GM18505 (cell line): ENCODE data around the gene SEMA3A.

ENCODE experiments used
- ATAC-seq: cut with Tn5 transposase; IDR thresholded peaks from one replicate; pipeline ENCODE4 v1.9.1; 2021; ENCODE audit not compliant: unreplicated experiment
- POLR2A ChIP-seq: IDR thresholded peaks from 4 replicates; pipeline ENCODE4 v1.6.1; 2011; ENCODE audit warnings: borderline replicate concordance; ENCODE audit not compliant: insufficient read depth, insufficient read length; ENCODE audit errors: extremely low read depth

Gene SEMA3A

DNA sequence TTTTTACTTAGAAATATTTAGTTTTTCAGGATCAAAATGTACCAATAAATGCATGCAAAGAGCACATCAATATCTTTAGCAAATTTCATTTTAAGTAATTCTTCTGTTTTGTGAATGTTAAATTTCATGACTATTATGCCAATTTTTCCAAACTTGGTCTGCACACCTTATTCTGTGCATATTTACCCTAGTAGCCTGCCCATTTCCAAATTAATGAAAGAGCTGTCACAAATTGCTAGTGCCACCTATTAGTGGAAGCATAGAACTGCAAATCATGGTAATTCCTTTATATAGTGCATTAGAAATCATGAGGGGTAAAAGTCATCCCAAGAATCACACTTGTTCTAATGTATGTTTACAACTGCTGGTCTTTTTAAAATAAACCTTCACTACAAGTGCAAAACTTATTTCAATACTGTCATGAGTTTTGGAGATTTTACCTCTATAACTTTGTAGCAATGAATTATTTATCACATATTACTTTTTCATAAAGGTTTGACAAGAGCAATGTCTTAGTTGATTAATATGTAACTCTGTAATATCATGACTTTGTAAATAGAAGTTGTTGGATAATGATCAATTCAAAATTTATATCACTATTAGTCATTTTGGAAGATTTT, 5.7 kb downstream of the SEMA3A start:
- ATAC-seq = no peak
- TF ChIP-seq POLR2A = no peak

DNA sequence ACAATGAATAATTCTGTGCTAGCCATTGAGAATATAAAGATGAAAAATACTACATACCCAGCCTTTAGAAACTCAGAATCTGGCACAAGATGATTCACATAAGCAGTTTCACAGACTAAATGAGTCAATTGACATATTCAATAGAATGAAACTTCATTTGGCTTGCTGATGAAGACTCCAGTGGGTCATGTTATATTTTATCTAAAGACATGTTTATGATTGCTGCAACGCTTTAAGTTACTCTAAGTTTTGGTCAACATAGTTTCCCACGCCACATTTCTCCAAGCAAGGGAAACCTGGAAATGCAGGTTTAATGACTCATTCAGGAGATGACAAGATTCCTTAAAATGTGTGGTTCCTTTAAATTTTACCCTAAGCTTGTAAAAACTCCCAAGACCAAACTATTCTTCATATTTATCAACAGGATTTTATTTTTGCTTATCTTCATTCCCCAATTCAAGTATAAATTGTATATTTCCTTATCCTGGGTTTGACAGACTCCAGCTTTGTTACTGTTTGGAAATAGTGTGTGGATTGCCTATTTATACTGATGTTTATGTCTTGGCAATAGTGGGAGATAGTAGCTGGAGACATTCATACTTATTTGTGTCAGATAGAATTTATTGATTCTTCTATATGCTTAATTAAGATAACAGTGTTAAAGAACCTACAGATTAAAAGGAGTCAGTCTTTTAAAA, 6.6 kb downstream of the SEMA3A start:
- no peak for ATAC-seq
- TF ChIP-seq POLR2A = no peak

DNA sequence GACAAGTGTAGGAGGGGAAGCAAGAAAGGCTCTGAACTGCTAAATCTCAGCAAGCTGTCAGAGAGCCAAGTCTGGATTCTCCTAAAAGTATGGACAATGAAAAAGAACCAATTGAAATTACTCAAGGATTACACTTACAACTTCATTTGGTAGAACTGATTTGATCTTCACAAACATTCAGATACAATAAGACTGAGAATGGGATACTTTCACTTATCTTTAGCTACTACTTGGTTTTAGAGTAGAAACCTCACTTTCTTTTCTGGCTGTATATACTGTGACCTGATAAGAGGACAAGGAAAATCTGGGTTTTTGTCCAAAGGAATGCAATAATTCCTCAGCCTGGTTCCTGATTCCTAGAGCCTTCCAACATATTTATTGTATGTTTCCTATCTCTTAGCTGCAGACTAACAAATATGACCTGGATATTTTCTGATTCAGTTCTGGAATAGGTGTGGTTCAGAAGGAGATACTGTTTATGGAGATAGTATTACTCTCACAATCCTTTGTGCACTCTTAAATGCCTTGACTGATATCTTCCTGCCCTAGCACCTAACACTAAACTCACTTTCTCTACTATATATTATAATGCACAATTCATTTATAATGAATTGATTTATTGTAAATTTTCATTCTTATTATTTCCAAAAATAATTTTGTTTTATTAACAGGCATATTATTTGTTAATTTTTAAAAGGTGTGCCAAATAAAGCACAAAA, 7.3 kb downstream of the SEMA3A start:
- no peak for TF ChIP-seq POLR2A
- no peak for ATAC-seq

DNA sequence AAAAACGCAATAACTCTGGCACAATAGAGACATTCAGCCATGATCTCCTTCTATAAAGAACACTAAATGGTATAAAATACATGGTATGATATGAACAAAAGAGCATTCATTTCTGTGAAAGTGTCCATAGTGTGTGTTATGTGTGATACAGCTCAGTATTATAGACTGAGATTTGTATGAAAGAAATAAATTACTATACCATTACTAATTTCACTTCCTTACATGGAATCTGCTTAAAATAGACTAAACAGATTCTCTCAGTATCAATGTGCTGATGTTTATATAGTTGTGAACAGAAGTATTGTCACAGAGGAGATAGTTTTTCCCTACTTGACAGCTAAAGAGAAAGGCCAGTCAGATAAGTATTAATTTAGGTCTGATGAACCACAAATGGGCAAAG, 10.8 kb downstream of the SEMA3A start:
- no peak for TF ChIP-seq POLR2A

DNA sequence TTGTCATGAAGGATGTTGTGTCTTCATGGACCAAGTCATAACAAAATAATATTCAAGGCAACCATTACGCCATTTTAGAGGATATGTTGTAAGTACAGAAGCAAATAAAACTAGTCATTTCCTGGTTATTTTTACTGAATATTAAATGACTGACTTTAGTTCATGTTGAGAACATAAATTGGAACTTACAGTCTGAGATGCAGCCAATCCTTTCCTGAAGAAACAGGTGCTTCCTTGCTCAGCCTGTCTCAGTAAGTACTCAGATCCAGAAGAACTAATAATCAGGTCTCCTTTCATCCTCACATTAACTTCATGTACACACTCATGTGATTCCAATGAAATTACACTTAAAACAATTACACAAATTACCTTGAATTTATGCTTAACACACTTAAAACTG, 12.3 kb downstream of the SEMA3A start:
- TF ChIP-seq POLR2A = no peak
- ATAC-seq = no peak

More for the DNA sequence above, 10.8 kb downstream of the SEMA3A start:
- ATAC-seq = no peak

DNA sequence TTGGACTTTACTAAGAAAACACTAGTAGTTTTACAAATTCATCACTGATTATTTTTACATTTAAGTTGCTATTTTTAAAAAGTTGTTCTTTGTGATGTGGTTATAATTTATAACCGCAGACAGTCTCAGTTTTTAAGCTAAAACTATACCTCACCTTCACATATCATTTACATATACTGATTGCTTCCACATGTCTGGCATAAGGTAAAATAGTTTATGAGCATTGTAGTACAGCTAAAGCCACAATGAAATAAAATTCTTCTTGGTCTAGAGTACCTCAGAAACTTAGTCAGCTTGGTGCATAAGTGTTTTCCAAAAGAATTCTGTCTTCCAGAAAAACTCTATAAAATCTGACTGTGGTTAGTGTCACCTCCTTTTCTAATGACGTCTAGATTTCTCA, 13.0 kb downstream of the SEMA3A start:
- TF ChIP-seq POLR2A = no peak
- no peak for ATAC-seq

DNA sequence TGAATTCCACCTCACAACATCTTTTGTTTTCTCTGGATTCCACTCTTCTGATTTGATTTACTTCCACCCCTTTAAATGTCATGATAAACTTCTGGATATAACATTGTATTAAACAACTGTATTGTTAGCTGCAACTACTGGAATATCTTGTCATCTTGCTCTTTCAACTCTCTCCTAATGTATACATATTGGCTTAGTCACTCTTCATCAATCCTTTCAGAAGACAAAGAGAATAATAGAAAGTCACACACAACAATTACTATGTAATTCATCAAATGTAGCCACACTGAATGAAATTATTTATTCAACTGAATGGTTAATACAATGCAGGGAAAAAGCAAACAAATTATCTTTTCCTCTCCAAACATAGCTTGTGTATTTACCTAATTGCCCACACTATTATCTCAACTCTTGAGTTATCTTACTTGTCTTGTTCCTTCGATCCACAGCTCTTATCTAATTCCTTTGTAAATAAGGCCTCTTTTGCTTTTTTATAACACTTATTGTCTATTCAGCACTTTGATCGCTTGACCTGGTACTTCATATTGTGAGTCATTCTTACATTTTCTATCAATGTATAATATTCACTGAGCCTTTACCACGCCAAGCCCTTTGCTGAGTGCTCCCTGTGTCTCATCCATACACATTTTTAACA, 16.7 kb downstream of the SEMA3A start:
- no peak for ATAC-seq
- TF ChIP-seq POLR2A = no peak

DNA sequence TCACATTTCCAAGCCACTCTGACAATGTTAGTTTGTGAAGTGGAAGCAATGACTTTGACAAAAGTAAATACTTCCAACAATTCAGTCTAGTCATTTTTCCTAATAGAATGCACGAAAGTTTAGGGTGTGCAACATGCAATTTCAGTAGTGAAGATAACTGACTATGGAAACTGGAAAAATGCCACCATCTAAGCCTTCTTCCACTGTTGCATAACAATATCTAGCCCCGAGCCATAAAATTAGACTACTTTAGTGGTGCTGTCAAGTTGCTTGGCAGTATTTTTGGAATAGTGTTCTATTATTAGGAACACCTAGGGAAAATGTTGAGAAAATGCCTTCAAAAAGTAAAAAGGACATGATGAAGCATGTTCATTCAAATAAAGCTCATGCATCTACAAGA, 17.9 kb downstream of the SEMA3A start:
- TF ChIP-seq POLR2A = no peak
- ATAC-seq = no peak

DNA sequence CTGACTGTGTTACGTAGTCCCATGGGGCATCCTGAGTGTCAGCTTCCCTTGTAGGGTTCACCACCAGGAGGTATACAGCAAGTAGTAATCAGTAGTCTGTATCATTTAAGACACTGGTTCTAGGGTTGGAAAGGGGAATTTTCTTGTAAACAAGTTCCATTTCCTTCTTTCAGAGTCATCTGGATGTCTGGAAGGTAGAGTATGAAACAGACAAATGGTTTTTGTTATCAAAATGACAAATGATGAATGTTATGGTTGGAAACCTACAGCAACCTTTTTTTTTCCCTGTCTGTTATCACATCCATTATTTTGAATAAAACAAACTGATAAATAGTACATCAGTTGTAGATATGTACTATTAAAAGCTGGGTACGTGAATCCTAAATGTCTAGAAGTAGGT, 19.1 kb downstream of the SEMA3A start:
- TF ChIP-seq POLR2A = no peak
- no peak for ATAC-seq

DNA sequence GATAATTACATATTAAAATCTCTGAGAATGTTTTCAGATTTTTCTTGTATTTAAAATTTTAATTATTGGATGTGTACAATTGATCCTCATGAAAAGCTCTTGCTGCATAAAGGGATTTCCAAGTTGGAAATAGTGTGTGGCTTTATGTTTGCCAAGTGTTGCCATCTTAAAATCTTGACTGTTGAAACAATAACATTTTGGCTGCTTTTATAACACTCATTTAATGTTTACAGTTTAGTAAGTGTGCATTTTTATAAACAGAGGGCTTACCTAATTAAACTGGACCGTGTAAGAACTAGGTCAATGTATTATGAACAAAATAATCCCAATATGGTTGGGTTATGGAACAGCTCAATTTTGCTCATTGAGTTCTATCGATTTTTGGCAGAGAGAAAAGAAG, 23.9 kb downstream of the SEMA3A start:
- TF ChIP-seq POLR2A = no peak
- no peak for ATAC-seq

DNA sequence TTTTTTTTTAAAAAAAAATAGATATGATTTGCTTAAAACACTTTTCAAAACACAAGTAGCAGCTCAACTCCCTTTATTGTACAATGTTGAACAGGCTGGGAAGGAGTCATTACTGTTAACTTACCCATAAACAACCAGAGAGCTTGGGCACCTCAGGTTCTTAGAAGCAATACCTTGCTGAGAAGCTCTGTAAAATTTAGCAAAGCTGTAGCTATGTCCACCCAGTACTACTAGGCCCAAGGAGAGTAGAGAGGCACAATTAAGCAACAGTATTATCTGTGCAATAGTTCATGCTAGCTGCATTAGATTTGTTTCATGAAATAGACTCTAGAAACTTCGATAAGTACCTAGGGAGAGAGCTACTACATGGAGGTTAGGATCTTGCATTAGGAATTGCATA, 32.0 kb downstream of the SEMA3A start:
- no peak for ATAC-seq
- no peak for TF ChIP-seq POLR2A

DNA sequence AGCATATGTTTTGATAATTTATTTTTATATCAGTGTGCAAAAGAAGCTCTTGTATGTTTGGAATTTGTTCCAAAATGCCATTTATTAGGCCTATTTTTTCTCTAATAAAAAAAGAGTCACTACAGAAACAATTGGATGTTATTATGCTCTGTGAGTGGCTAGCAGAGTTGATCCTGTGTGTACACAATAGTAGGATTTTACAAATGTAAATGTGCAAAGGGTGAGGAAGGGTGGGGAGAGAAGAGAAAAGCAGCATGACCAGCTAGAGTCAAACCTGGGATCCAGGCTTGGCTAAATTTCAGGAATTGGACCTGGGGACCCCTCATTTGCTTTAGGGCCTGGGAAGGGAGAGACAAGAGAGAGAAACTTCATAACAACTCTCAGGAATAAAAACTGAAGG, 32.5 kb downstream of the SEMA3A start:
- no peak for ATAC-seq
- TF ChIP-seq POLR2A = no peak

DNA sequence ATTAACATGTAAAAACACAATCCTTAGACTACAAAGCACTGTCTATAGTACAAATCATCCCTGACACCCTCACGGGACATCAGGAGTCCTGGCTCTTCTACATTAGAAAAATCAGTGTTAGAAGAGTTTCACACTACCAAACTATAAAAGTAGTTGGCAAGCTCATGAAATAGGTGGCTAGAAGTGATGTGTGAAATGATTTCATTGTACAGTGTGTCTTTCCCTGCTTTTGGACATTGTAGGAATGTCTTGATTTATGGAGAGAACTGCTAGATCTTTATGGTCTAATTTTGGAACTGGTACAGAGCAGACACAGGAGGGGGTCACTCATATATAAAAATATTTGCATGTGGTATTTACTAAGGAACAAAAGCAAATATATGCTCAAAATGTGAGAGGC, 33.2 kb downstream of the SEMA3A start:
- ATAC-seq = no peak
- TF ChIP-seq POLR2A = no peak
